GM19463 (cell line): ENCODE measurements around the gene LITAFD.
"Not testable (repeated sequence)": the region's sequence is repeated elsewhere in the genome, so short reads cannot be mapped to it uniquely, and the experiment has no call there.

ENCODE experiments used
- ATAC-seq: cut with Tn5 transposase; IDR thresholded peaks from one replicate; pipeline ENCODE4 v1.9.1; 2021; ENCODE audit warnings: mild to moderate bottlenecking, moderate library complexity; ENCODE audit not compliant: unreplicated experiment

The LITAFD gene

GRCh38 chr16:8882041-8882617 lies at the start of gene LITAFD:
LITAFD (plus strand) TSS chr16:8882351; CDS start chr16:8884356, 2,005 bp downstream.
- no peak for ATAC-seq

GRCh38 chr16:8832717-8833105 lies 49.4 kb upstream of the LITAFD start:
- ATAC-seq, result no peak

GRCh38 chr16:8836797-8837196 lies 45.4 kb upstream of the LITAFD start:
- ATAC-seq, result not testable (repeated sequence)

GRCh38 chr16:8837594-8837993 lies 44.6 kb upstream of the LITAFD start:
- ATAC-seq, result not testable (repeated sequence)

- ATAC-seq, result not testable (repeated sequence)
Measured at GRCh38 chr16:8842016-8842415, 40.1 kb upstream of the LITAFD start.

DNA sequence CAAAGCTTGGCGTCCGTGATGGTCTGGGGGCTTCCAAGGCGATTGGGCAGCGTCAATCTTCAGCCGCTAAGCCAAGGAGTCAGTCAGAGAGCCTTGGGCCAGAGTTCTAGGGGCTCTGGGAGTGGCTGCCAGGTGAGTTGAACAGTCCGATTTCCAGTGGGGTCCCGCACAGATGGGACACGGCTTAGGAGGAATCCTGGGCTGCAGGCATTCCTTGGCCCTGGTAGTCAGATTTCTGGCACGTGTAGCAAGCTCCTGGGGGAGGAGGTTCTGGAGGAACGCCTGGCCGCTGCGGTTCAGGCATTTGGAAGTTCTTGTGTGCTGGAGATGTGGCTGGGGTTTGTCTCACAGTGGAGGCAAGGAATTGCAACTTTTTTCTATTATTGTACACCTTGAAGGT lies 38.9 kb upstream of the LITAFD start:
- ATAC-seq, result not testable (repeated sequence)

- ATAC-seq, result no peak
Measured at GRCh38 chr16:8845699-8846298, 36.4 kb upstream of the LITAFD start.

DNA sequence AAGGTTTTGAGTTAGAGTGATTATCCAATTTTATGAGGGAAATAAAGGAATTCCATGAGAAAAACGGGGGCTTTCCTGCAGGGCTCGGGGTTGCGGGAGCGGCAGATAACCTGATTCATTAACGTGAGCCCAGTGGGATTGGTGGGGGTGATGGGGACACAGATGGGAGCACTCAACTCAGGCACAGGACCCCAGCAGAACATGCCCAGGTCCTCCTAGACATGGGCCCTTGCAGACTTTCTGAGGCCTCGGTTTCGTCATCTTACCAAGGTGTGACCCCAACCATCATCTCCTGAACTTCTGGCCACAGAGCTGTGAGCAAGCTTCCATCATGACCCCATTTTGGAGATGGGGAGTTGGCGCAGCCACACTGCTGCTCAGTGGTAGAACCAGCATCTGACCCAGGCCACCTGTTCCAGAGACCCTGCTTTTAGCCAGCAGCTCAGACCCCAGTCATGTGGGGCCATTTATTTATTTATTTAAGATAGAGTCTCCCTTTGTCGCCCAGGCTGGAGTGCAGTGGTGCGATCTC lies 35.7 kb upstream of the LITAFD start:
- no peak for ATAC-seq

DNA sequence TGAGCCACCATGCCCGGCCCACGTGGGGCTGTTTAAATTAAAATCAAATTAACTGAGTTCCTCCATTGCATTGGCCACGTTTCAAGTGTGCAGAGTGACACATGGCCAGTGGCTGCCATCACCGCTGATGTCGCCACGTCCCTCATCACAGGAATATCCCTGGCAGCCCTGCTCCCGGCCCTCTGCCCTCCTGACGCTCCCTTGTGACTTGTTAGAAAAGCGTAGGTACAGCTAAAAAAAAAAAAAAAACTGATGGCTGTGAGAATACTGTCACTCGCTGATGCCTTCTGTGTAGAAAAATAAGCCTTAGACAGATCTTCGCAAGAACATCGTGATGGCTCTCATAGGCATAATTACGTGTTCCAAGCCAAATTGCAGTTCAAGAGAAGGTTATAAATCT lies 35.0 kb upstream of the LITAFD start:
- ATAC-seq, result no peak

DNA sequence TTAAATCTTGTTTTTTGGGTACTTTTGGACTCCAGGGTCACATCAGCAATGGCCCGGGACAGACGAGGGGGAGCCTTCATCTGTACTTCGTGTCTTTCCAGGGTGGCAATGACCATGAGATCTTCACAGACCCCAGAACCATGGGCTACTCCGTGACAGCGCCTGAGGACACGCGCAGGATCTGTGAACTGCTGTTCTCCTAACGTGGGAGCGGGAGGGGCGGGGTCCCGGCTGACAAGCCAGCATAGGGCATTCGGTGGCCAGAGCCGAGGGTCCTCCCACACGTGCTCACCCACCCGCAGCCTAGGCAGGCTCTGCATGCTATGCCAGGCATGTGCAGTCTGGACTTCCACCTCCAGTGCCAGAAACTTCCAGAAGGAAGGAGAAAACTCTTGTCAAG lies 34.5 kb upstream of the LITAFD start:
- no peak for ATAC-seq

- no peak for ATAC-seq
Measured at GRCh38 chr16:8848231-8848938, 33.8 kb upstream of the LITAFD start.

GRCh38 chr16:8848939-8849391 lies 33.2 kb upstream of the LITAFD start:
- ATAC-seq, result no peak

GRCh38 chr16:8849411-8850011 lies 32.6 kb upstream of the LITAFD start:
- ATAC-seq, result no peak

DNA sequence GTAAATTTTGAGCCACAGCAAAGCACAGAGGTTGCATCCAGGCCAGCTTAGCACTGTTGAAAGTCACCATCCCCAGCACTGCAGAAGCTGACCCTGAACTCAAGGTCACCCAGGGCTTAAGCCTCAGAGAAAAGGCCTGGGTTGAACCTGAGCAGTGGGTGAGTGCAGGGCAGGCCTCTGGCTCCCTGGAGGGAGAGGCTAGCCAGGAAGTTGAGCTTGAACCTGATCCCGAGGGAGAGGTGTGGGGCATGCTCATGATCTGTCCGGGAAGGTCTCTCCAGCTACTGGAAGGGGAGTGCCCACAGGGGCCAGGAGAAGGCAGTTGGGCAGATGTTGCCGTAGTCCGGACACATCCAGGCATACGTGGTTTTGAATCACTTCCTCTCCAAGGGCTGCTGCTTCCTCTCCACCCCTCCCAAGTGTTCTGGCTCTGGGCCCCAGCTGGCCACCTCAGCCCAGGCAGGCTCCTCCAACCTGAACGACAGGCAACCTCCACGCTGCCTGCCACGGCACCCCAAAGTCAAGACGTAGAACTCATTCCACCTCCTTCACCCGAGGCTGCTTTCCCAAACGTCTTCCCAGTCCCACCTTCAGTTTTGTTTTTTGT lies 31.8 kb upstream of the LITAFD start:
- no peak for ATAC-seq

GRCh38 chr16:8851761-8852403 lies 30.3 kb upstream of the LITAFD start:
- ATAC-seq, result no peak

- ATAC-seq, result no peak
Measured at GRCh38 chr16:8852534-8852933, 29.6 kb upstream of the LITAFD start.

GRCh38 chr16:8853150-8853549 lies 29.0 kb upstream of the LITAFD start:
- ATAC-seq, result no peak

GRCh38 chr16:8853611-8854010 lies 28.5 kb upstream of the LITAFD start:
- ATAC-seq, result no peak

- ATAC-seq, result no peak
Measured at GRCh38 chr16:8854298-8854948, 27.7 kb upstream of the LITAFD start.
